ENCODE measurements around the gene GIT2. TPM values are rescaled to one million over a fixed set of nuclear protein-coding genes. Genes with fewer than 3 reads are reported as not detected.
A peak's percentile ranks its signal among the peaks of the same experiment; 100 is the strongest.
"Not testable (repeated sequence)": the region's sequence is repeated elsewhere in the genome, so short reads cannot be mapped to it uniquely, and the experiment has no call there.

The GIT2 gene
- total RNA-seq, 1 donor from 2014 or later: 43.6 TPM

- DNase-seq (ENCODE audit: low spot score): no peak
Observed at GRCh38 chr12:109923038-109923437, 73.1 kb downstream of the GIT2 start.

- DNase-seq (ENCODE audit: low spot score): no peak
Observed at GRCh38 chr12:109921982-109922381, 74.2 kb downstream of the GIT2 start.

GRCh38 chr12:109920261-109920780 lies 75.8 kb downstream of the GIT2 start:
- DNase-seq (ENCODE audit: low spot score): no peak

- DNase-seq (ENCODE audit: low spot score): no peak
Observed at GRCh38 chr12:109919456-109919855, 76.7 kb downstream of the GIT2 start.

GRCh38 chr12:109916045-109916444 lies 80.1 kb downstream of the GIT2 start:
- no peak for DNase-seq (ENCODE audit: low spot score)

- no peak for DNase-seq (ENCODE audit: low spot score)
Observed at GRCh38 chr12:109915171-109916040, 80.8 kb downstream of the GIT2 start.

- DNase-seq (ENCODE audit: low spot score): no peak
Observed at GRCh38 chr12:109914461-109914860, 81.7 kb downstream of the GIT2 start.

GRCh38 chr12:109912855-109913321 lies 83.3 kb downstream of the GIT2 start:
- no peak for DNase-seq (ENCODE audit: low spot score)

GRCh38 chr12:109910969-109911348 lies 85.2 kb downstream of the GIT2 start:
- no peak for DNase-seq (ENCODE audit: low spot score)

- no peak for DNase-seq (ENCODE audit: low spot score)
Observed at GRCh38 chr12:109910254-109910968, 85.8 kb downstream of the GIT2 start.

GRCh38 chr12:109905301-109905700 lies 90.9 kb downstream of the GIT2 start:
- no peak for DNase-seq (ENCODE audit: low spot score)

- DNase-seq (ENCODE audit: low spot score): no peak
Observed at GRCh38 chr12:109902891-109903418, 93.2 kb downstream of the GIT2 start.

- no peak for DNase-seq (ENCODE audit: low spot score)
Observed at GRCh38 chr12:109900752-109901580, 95.2 kb downstream of the GIT2 start.

GRCh38 chr12:109899783-109900751 lies 96.1 kb downstream of the GIT2 start, which contains the start of gene TCHP:
Gene TCHP (plus strand): TSS chr12:109900274. CDS start chr12:109903027, 2,753 bp downstream.
- DNase-seq (ENCODE audit: low spot score): peak; percentile 90

- DNase-seq (ENCODE audit: low spot score): not testable (repeated sequence)
Observed at GRCh38 chr12:109899345-109899744, 96.8 kb downstream of the GIT2 start.

- no peak for DNase-seq (ENCODE audit: low spot score)
Observed at GRCh38 chr12:109897029-109897428, 99.1 kb downstream of the GIT2 start.

- no peak for DNase-seq (ENCODE audit: low spot score)
Observed at GRCh38 chr12:109896188-109896587, 100.0 kb downstream of the GIT2 start.

GRCh38 chr12:109894939-109895338 lies 101.2 kb downstream of the GIT2 start:
- no peak for DNase-seq (ENCODE audit: low spot score)

GRCh38 chr12:109893261-109893995 lies 102.7 kb downstream of the GIT2 start:
- DNase-seq (ENCODE audit: low spot score): no peak

All from mucosa of gallbladder (tissue), 1 donor.